CD8-positive, alpha-beta memory T cell (primary cell): Measurements from ENCODE around the gene CD70. TPM values are rescaled to one million over a fixed set of nuclear protein-coding genes. Genes with fewer than 3 reads are reported as not detected.
A peak's percentile ranks its signal among the peaks of the same experiment; 100 is the strongest.
"Not testable (repeated sequence)": the region's sequence is repeated elsewhere in the genome, so short reads cannot be mapped to it uniquely, and the experiment has no call there.

Source experiments
- CTCF ChIA-PET: fragments of 350-600 bp; sonication (Branson Sonifier 250); formaldehyde crosslinking; loops from one replicate; lab custom pipeline; 2021; ENCODE audit warnings: antibody characterized with exemption; lab: Charles Lee
- POLR2A ChIA-PET: fragments of 350-600 bp; sonication (Branson Sonifier 250); formaldehyde crosslinking; loops from one replicate; lab custom pipeline; 2021; ENCODE audit warnings: antibody characterized with exemption; lab: Charles Lee
- DNase-seq, 5 donors: peaks; one replicate each; pipeline versions ENCODE4 v3.0.0 to v3.0.0-alpha.2; 2020 to 2022; ENCODE audit warnings: mixed read lengths in 1 of 5
- H3K27ac ChIP-seq: one replicate; pipeline ENCODE4 v1.7.0; 2013; ENCODE audit warnings: low read depth, mild to moderate bottlenecking, low read length, moderate library complexity
- H3K27me3 ChIP-seq: 2 replicates; pipeline ENCODE4 v1.7.0; 2013; ENCODE audit warnings: low read length, mild to moderate bottlenecking; ENCODE audit not compliant: insufficient read depth, poor library complexity, severe bottlenecking
- H3K36me3 ChIP-seq: 2 replicates; pipeline ENCODE4 v1.7.0; 2013; ENCODE audit warnings: mild to moderate bottlenecking, low read length, moderate library complexity; ENCODE audit not compliant: insufficient read depth
- H3K4me1 ChIP-seq: 2 replicates; pipeline ENCODE4 v1.7.0; 2013; ENCODE audit warnings: mild to moderate bottlenecking, low read length, moderate library complexity; ENCODE audit not compliant: insufficient read depth
- H3K4me3 ChIP-seq: 2 replicates; pipeline ENCODE4 v1.7.0; 2013; ENCODE audit warnings: mild to moderate bottlenecking, low read length
- H3K9me3 ChIP-seq: 2 replicates; pipeline ENCODE4 v1.7.0; 2013; ENCODE audit warnings: mild to moderate bottlenecking, low read length
- H3K27ac Mint-ChIP-seq, 8 donors: one replicate each; pipeline ENCODE4 v1.8.0; 2020 to 2021; ENCODE audit warnings: mixed read lengths in 8 of 8, mild to moderate bottlenecking in 6 of 8, inconsistent platforms in 3 of 8, moderate library complexity in 3 of 8
- H3K27me3 Mint-ChIP-seq, 2 donors: one replicate each; pipeline ENCODE4 v1.8.0; 2020 to 2021; ENCODE audit warnings: mixed read lengths in 2 of 2, mild to moderate bottlenecking in 1 of 2, moderate library complexity in 1 of 2
- H3K36me3 Mint-ChIP-seq, 3 donors: one replicate each; pipeline ENCODE4 v1.8.0; 2020 to 2021; ENCODE audit warnings: mixed read lengths in 3 of 3, inconsistent platforms in 1 of 3, mild to moderate bottlenecking in 1 of 3
- H3K4me1 Mint-ChIP-seq, 3 donors: one replicate each; pipeline ENCODE4 v1.8.0; 2020 to 2021; ENCODE audit warnings: mixed read lengths in 3 of 3, inconsistent platforms in 1 of 3, mild to moderate bottlenecking in 1 of 3
- H3K4me3 Mint-ChIP-seq, 7 donors: one replicate each; pipeline ENCODE4 v1.8.0; 2020 to 2021; ENCODE audit warnings: mixed read lengths in 7 of 7, mild to moderate bottlenecking in 6 of 7, moderate library complexity in 4 of 7, inconsistent platforms in 2 of 7
- H3K9me3 Mint-ChIP-seq, 5 donors: one replicate each; pipeline ENCODE4 v1.8.0; 2020 to 2022; ENCODE audit warnings: mixed read lengths in 5 of 5, mild to moderate bottlenecking in 3 of 5, moderate library complexity in 2 of 5, inconsistent platforms in 1 of 5
- polyA plus RNA-seq: library from polyadenylated mRNA; unstranded; fragments of 300-500 nt; fragmentation: Illumina TruSeq; gene quantifications from one replicate; pipeline ENCODE4 v1.2.3, GENCODE V29; 2021
- total RNA-seq, 2 experiments: library from RNA; stranded (reverse); gene quantifications; one replicate each; pipeline ENCODE4 v1.2.3, GENCODE V29; 2021

The CD70 gene
- total and polyA plus RNA-seq, 3 experiments from 2014 or later = 4.0 to 70.0 (median 63.1) TPM

DNA sequence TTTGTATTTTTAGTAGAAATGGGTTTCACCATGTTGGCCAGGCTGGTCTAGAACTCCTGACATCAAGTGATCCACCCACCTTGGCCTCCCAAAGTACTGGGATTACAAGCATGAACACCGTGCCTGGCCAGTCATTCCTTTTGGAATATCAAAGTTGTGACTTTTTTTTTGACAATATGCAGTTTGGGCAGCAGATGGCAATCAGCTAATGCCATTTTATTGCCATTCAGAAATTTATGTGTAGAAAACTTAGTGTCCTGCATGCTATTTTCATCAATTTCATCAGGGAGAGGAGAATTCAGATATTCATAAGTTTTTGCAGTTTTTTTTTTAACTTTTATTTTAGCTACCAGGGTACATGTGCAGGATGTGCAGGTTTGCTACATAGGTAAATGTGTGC is 28.5 kb downstream of the CD70 start:
- H3K36me3 Mint-ChIP-seq, POLR2A ChIA-PET, H3K27ac Mint-ChIP-seq, H3K4me3 ChIP-seq, H3K27me3 ChIP-seq, CTCF ChIA-PET, DNase-seq, H3K4me3 Mint-ChIP-seq, H3K4me1 Mint-ChIP-seq, H3K27ac ChIP-seq, H3K4me1 ChIP-seq, H3K36me3 ChIP-seq, H3K9me3 ChIP-seq, H3K9me3 Mint-ChIP-seq: not testable (repeated sequence)
- peaks cover 2 to 25% of the 10 kb centered on the region in 2 donors for H3K27me3 Mint-ChIP-seq

DNA sequence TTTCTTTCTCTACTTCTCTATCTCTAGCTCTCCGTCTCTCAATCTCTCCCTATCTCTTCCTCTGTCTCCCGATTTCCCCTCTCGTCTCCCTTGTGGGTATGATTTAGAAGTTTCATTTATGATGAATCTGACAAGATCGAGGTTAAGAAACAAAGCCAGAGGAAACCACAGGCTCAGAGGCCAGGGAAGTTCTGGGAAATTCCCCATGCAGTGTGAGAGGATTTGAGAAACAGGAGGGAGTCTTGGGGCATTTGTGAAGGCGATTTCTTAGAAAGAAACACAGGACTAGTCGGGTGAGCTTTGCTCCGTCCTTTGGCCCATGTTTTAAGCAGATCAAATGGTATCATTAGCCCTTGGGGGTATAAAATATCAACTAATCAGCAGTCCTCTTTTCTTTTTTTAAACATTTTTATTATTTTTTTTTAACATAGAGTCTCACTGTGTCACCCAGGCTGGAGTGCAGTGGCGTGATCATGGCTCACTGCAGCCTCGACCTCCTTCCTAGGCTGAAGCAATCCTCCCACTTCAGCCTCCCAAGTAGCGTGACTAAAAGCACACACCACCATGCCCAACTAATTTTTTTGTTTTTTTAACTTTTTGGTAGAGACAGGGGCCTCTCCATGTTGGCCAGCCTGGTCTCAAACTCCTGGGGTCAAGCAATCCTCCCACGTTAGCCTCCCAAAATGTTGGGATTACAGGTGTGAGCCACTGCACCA is 34.3 kb downstream of the CD70 start:
- no peak for DNase-seq
- Mint-ChIP-seq H3K27ac (no peak overlapping the region), H3K36me3 (no peaks in the 10 kb centered on the region), H3K4me3 (no peak overlapping the region), H3K9me3 (no peaks in the 10 kb centered on the region), H3K4me1 (peaks cover 6 to 11% (median 6%) of the 10 kb centered on the region in 3 donors), H3K27me3 (peaks cover 0 to under 1% of the 10 kb centered on the region in 2 donors)
- Histone ChIP-seq H3K9me3 (no peaks in the 10 kb centered on the region), H3K36me3 (no peaks in the 10 kb centered on the region), H3K27me3 (no peaks in the 10 kb centered on the region), H3K27ac (no peak overlapping the region), H3K4me1 (peaks cover 5% of the 10 kb centered on the region), H3K4me3 (no peak overlapping the region)
- ChIA-PET POLR2A (no interaction called here), CTCF (no interaction called here)

DNA sequence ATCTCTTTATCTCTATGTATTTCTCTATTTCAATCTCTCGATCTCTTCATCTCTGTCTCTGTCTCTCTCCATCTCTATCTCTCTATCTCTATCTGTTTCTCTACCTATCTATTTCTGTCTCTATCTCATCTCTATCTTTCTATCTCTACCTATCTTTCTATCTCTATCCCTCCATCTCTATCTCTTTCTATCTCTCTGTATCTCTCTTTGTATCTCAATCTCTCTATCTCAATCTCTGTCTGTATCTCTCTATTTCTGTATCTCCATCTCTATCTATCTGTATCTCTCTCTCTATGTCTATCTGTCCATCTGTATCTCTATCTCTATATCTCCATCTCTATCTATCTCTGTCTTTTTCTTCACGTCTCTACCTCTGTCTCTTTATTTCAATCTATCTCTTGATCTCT is 34.9 kb downstream of the CD70 start:
- H3K36me3 ChIP-seq = no peaks in the 10 kb centered on the region
- DNase-seq = no peak
- no peak overlapping the region for H3K27ac Mint-ChIP-seq
- POLR2A ChIA-PET = no interaction called here
- H3K9me3 ChIP-seq = no peaks in the 10 kb centered on the region
- no peaks in the 10 kb centered on the region for H3K27me3 Mint-ChIP-seq
- peaks cover 11% of the 10 kb centered on the region for H3K4me1 ChIP-seq
- peaks cover 6 to 11% (median 6%) of the 10 kb centered on the region in 3 donors for H3K4me1 Mint-ChIP-seq
- H3K27me3 ChIP-seq = no peaks in the 10 kb centered on the region
- H3K27ac ChIP-seq = no peak overlapping the region
- no peaks in the 10 kb centered on the region for H3K9me3 Mint-ChIP-seq
- H3K4me3 Mint-ChIP-seq = no peak overlapping the region
- CTCF ChIA-PET = no interaction called here
- no peak overlapping the region for H3K4me3 ChIP-seq
- H3K36me3 Mint-ChIP-seq = no peaks in the 10 kb centered on the region

DNA sequence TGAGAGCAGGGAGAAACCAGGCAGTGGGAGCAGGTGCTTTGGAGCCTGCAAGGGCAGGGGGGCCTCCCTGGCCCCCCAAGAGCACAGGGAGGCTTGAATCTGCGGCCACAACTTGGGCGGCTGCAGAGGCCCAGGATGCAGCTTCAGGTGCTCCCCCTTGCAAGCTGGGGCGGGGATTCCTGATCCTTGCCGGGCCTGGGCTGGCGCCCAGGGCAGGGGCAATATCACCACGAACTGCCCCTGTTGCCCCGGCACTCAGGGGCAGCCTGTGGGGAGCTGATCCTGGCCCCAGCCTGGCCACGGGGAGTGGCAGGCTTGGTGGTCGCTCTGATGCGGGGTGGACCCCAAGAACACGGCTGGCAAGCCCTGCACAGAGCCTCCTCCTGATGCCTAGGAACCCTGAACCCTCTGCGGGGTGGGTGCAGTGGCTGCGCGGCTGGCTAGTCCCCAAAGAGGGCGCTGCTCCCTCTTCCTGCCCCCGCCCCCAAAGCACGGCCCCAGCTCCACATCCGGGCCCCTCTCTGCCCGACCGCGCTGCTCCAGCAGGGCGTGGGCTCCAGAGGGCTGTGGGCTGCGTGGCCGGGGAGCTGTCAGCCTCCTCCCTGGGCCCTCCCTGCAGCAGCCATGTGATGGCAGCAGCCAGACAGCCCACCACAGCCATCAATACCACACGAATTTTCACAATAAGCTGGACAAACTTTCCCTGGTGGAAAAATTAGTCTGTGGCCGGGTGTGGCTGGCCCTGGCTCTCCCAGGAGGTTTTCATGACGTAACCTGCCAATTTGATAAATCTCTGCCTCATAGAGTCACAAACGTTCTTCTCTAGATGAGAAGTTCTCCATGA is 39.1 kb downstream of the CD70 start:
- Histone ChIP-seq H3K36me3 (no peaks in the 10 kb centered on the region), H3K27ac (no peak overlapping the region), H3K27me3 (no peaks in the 10 kb centered on the region), H3K4me3 (peak overlapping the region; percentile 47), H3K4me1 (peaks cover 11% of the 10 kb centered on the region), H3K9me3 (no peaks in the 10 kb centered on the region)
- peaks cover 10 to 15% (median 10%) of the 10 kb centered on the region in 3 donors for H3K4me1 Mint-ChIP-seq
- H3K27ac Mint-ChIP-seq = peak overlapping the region in 3 of 8 donors; percentile 41 to 70 (median 69)
- H3K4me3 Mint-ChIP-seq = peak overlapping the region; percentile 38 to 69 (median 55)
- CTCF ChIA-PET = interaction anchor here (0.7 to 2.4 kb wide), 17 partner anchors 9 to 333 kb away, joined by 3 to 13 read pairs (median 4); partner anchors contain the start of gene VAV1
- no peaks in the 10 kb centered on the region for H3K36me3 Mint-ChIP-seq
- peak; percentile 58 to 79 (median 65) for DNase-seq
- H3K27me3 Mint-ChIP-seq = no peaks in the 10 kb centered on the region
- POLR2A ChIA-PET = interaction anchor here (0.6 to 1.4 kb wide), 2 partner anchors 29 to 40 kb away, joined by 3 to 6 read pairs; no protein-coding TSS in a partner anchor
- no peaks in the 10 kb centered on the region for H3K9me3 Mint-ChIP-seq

DNA sequence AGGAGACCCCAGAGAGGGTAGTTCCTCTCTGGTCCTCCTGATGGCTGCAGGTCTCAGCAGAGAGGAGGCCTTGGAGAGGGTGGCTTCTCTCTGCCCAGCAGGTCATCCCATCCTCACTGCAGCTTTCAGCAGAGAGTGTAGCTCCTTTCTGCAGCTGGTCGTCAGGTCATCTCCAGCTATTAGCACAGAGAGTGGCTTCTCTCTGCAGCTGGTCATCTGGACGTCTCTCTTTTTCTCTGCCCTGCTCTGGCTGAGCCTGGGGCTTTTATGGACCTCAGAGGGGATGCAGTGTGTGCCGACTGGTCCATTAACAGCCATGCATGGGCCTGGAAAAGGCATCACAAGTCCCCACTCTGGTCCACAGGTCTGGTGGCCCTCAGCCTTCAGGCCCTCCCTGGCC is 39.9 kb downstream of the CD70 start:
- H3K9me3 Mint-ChIP-seq = no peaks in the 10 kb centered on the region
- H3K4me3 Mint-ChIP-seq = no peak overlapping the region
- no peak for DNase-seq
- no peak overlapping the region for H3K27ac Mint-ChIP-seq
- H3K4me1 ChIP-seq = peaks cover 8% of the 10 kb centered on the region
- ChIA-PET CTCF (interaction anchor here (0.6 to 2.4 kb wide), 11 partner anchors 8 to 332 kb away, joined by 3 to 13 read pairs (median 4); partner anchors contain the start of gene VAV1), POLR2A (interaction anchor here (1.4 kb wide), 1 partner anchor 29 kb away, joined by 6 read pairs; no protein-coding TSS in a partner anchor)
- no peaks in the 10 kb centered on the region for H3K27me3 ChIP-seq
- no peaks in the 10 kb centered on the region for H3K9me3 ChIP-seq
- no peak overlapping the region for H3K27ac ChIP-seq
- peak overlapping the region; percentile 47 for H3K4me3 ChIP-seq
- H3K36me3 ChIP-seq = no peaks in the 10 kb centered on the region
- no peaks in the 10 kb centered on the region for H3K36me3 Mint-ChIP-seq
- peaks cover 10 to 15% (median 10%) of the 10 kb centered on the region in 3 donors for H3K4me1 Mint-ChIP-seq
- H3K27me3 Mint-ChIP-seq = no peaks in the 10 kb centered on the region

DNA sequence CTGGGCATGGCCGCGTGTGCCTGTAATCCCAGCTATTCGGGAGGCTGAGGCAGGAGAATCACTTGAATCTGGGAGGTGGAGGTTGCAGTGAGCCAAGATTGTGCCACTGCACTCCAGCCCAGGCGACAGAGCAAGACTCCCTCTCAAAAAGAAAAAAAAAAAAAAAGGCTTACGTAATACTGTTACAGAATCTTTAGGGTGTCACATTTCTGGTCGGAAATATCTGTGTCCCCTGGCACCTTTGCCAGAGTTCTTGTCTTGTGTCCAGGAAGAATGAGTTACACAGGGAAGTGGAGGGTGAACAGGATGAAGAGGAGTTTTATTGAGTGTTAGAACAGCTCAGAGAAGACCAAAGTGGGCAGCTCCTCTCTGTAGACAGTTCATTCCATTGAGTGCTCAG is 40.3 kb downstream of the CD70 start:
- H3K4me3 ChIP-seq, POLR2A ChIA-PET, DNase-seq, H3K27me3 ChIP-seq, H3K9me3 Mint-ChIP-seq, H3K27me3 Mint-ChIP-seq, H3K36me3 Mint-ChIP-seq, H3K27ac ChIP-seq, H3K4me1 ChIP-seq, H3K36me3 ChIP-seq, H3K9me3 ChIP-seq: not testable (repeated sequence)
- Mint-ChIP-seq H3K4me1 (peaks cover 10 to 15% (median 10%) of the 10 kb centered on the region in 3 donors), H3K4me3 (peak overlapping the region in 1 of 7 donors; percentile 23), H3K27ac (peak overlapping the region in 3 of 8 donors; percentile 43 to 66 (median 43))
- CTCF ChIA-PET = interaction anchor here (0.6 to 2.4 kb wide), 3 partner anchors 34 to 221 kb away, joined by 3 to 13 read pairs (median 3); partner anchors contain the start of gene VAV1

DNA sequence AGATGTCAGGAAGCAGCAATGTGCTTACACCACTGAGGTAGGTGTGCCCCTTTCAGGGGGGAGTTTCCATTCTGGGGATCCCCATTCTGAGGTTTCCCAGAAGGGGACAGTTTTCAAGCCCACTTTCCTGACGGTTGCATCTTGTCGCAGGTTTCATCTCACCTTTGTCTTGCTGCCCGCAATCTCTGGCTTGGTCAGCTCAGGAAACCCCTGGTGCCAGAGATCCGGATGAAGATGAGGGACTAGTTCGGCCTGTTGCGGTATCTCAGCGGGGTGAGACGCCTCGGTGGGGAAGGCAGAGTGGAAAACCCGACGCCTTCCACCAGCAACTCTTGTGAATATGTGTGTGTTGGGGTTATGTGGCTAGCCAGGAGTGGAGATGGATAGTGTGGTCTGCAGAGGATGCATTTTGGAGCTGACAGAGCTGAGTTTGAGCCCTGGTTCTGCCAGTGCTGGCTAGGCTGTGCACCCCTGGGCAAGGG is 47.0 kb downstream of the CD70 start:
- Histone ChIP-seq H3K4me3 (no peak overlapping the region), H3K27ac (no peak overlapping the region), H3K27me3 (no peaks in the 10 kb centered on the region), H3K36me3 (no peaks in the 10 kb centered on the region), H3K9me3 (no peaks in the 10 kb centered on the region), H3K4me1 (no peaks in the 10 kb centered on the region)
- ChIA-PET POLR2A (no interaction called here), CTCF (no interaction called here)
- DNase-seq = no peak
- Mint-ChIP-seq H3K27ac (peak overlapping the region in 5 of 8 donors; percentile 14 to 67 (median 58)), H3K4me1 (peaks cover 6 to 11% (median 11%) of the 10 kb centered on the region in 3 donors), H3K4me3 (no peak overlapping the region), H3K9me3 (no peaks in the 10 kb centered on the region), H3K36me3 (no peaks in the 10 kb centered on the region), H3K27me3 (peaks cover 3 to 8% of the 10 kb centered on the region in 2 donors)
